NCI-H460 (cell line): ENCODE results near the gene AMHR2. TPM values are rescaled to one million over a fixed set of nuclear protein-coding genes. Genes with fewer than 3 reads are reported as not detected.
"Not testable (repeated sequence)": the region's sequence is repeated elsewhere in the genome, so short reads cannot be mapped to it uniquely, and the experiment has no call there.

Source experiments
- DNase-seq: peaks from one replicate; pipeline ENCODE4 v3.0.0-alpha.2; 2016; ENCODE audit warnings: low read depth; ENCODE audit errors: extremely low read depth
- polyA plus RNA-seq: library from polyadenylated mRNA; depleted of rRNA; stranded (reverse); fragments of >200 nt; gene quantifications from 2 replicates; pipeline ENCODE4 v1.2.3, GENCODE V29; 2014; cell fraction: nucleus; rRNA removed
- total RNA-seq: library from RNA; depleted of rRNA; stranded (reverse); fragments of >200 nt; shearing (Covaris generic); gene quantifications from 2 replicates; pipeline ENCODE4 v1.2.3, GENCODE V29; 2014; rRNA removed

The AMHR2 gene
- total RNA-seq, result 0.15 TPM in 1 of 2 replicates, not detected in the other
- 0.21 TPM in 1 of 2 replicates, not detected in the other for polyA plus RNA-seq

- no peak for DNase-seq
Measured at GRCh38 chr12:53423597-53423996, at the start of gene AMHR2. AMHR2 (plus strand) TSS chr12:53423855; CDS start chr12:53423935, 80 bp downstream.

- not testable (repeated sequence) for DNase-seq
Measured at GRCh38 chr12:53374277-53374676, 49.4 kb upstream of the AMHR2 start.

GRCh38 chr12:53376747-53377146 is 46.9 kb upstream of the AMHR2 start:
- no peak for DNase-seq

GRCh38 chr12:53378222-53378621 is 45.4 kb upstream of the AMHR2 start:
- no peak for DNase-seq

GRCh38 chr12:53378724-53379388 is 44.8 kb upstream of the AMHR2 start:
- DNase-seq, result no peak

- peak; percentile 100 for DNase-seq
Measured at GRCh38 chr12:53379389-53380103, 44.1 kb upstream of the AMHR2 start.

- DNase-seq, result peak; percentile 90
Measured at GRCh38 chr12:53380104-53380793, 43.4 kb upstream of the AMHR2 start, which contains the start of gene SP1. SP1 (plus strand) TSS chr12:53380176; CDS start chr12:53380292, 116 bp downstream.

- no peak for DNase-seq
Measured at GRCh38 chr12:53380794-53381730, 42.6 kb upstream of the AMHR2 start.

GRCh38 chr12:53381731-53382630 is 41.7 kb upstream of the AMHR2 start:
- peak; percentile 63 for DNase-seq

GRCh38 chr12:53383258-53383657 is 40.4 kb upstream of the AMHR2 start:
- no peak for DNase-seq

GRCh38 chr12:53386381-53386780 is 37.3 kb upstream of the AMHR2 start:
- DNase-seq, result not testable (repeated sequence)

- no peak for DNase-seq
Measured at GRCh38 chr12:53388932-53389331, 34.7 kb upstream of the AMHR2 start.

GRCh38 chr12:53389702-53390101 is 34.0 kb upstream of the AMHR2 start:
- no peak for DNase-seq

- no peak for DNase-seq
Measured at GRCh38 chr12:53391724-53392123, 31.9 kb upstream of the AMHR2 start.

- no peak for DNase-seq
Measured at GRCh38 chr12:53399896-53400295, 23.8 kb upstream of the AMHR2 start.

GRCh38 chr12:53402351-53402750 is 21.3 kb upstream of the AMHR2 start:
- DNase-seq, result not testable (repeated sequence)

- DNase-seq, result no peak
Measured at GRCh38 chr12:53402871-53403270, 20.8 kb upstream of the AMHR2 start.

GRCh38 chr12:53410951-53411350 is 12.7 kb upstream of the AMHR2 start:
- DNase-seq, result no peak
